Right forelimb (tissue), 1 donor: Measurements from ENCODE around the gene KMT2E.
"Not testable (repeated sequence)": the region's sequence is repeated elsewhere in the genome, so short reads cannot be mapped to it uniquely, and the experiment has no call there.

Source experiments
- DNase-seq: peaks from one replicate; pipeline ENCODE4 v3.0.0-alpha.2; 2018

The KMT2E gene

GRCh38 chr7:105027176-105027853 is 13.3 kb downstream of the KMT2E start:
- DNase-seq: no peak

GRCh38 chr7:105028004-105028403 is 14.0 kb downstream of the KMT2E start:
- DNase-seq: no peak

GRCh38 chr7:105028941-105029340 is 14.9 kb downstream of the KMT2E start:
- not testable (repeated sequence) for DNase-seq

GRCh38 chr7:105030447-105030846 is 16.4 kb downstream of the KMT2E start:
- no peak for DNase-seq

GRCh38 chr7:105032553-105033214 is 18.7 kb downstream of the KMT2E start:
- DNase-seq: no peak

GRCh38 chr7:105035349-105035748 is 21.3 kb downstream of the KMT2E start:
- DNase-seq: no peak

- no peak for DNase-seq
Measured at GRCh38 chr7:105036217-105037168, 22.5 kb downstream of the KMT2E start.

GRCh38 chr7:105037319-105037718 is 23.3 kb downstream of the KMT2E start:
- no peak for DNase-seq

GRCh38 chr7:105044449-105045070 is 30.6 kb downstream of the KMT2E start:
- no peak for DNase-seq

- no peak for DNase-seq
Measured at GRCh38 chr7:105046414-105046813, 32.4 kb downstream of the KMT2E start.

- no peak for DNase-seq
Measured at GRCh38 chr7:105047932-105048331, 33.9 kb downstream of the KMT2E start.

GRCh38 chr7:105050493-105050892 is 36.5 kb downstream of the KMT2E start:
- no peak for DNase-seq

- DNase-seq: not testable (repeated sequence)
Measured at GRCh38 chr7:105050899-105051298, 36.9 kb downstream of the KMT2E start.

- no peak for DNase-seq
Measured at GRCh38 chr7:105055084-105055483, 41.1 kb downstream of the KMT2E start.

GRCh38 chr7:105055621-105056020 is 41.6 kb downstream of the KMT2E start:
- no peak for DNase-seq

- DNase-seq: no peak
Measured at GRCh38 chr7:105057472-105057871, 43.5 kb downstream of the KMT2E start.

GRCh38 chr7:105060437-105060836 is 46.4 kb downstream of the KMT2E start:
- DNase-seq: no peak

- no peak for DNase-seq
Measured at GRCh38 chr7:105060923-105061322, 46.9 kb downstream of the KMT2E start.

GRCh38 chr7:105065104-105065503 is 51.1 kb downstream of the KMT2E start:
- no peak for DNase-seq

GRCh38 chr7:105067691-105068090 is 53.7 kb downstream of the KMT2E start:
- no peak for DNase-seq

GRCh38 chr7:105068886-105069285 is 54.9 kb downstream of the KMT2E start:
- no peak for DNase-seq

- no peak for DNase-seq
Measured at GRCh38 chr7:105073143-105073542, 59.1 kb downstream of the KMT2E start.

- no peak for DNase-seq
Measured at GRCh38 chr7:105079348-105079747, 65.3 kb downstream of the KMT2E start.
